ENCODE data around the gene NDUFS6. TPM values are rescaled to one million over a fixed set of nuclear protein-coding genes. Genes with fewer than 3 reads are reported as not detected.

The NDUFS6 gene
- total RNA-seq, 1 donor from 2014 or later, result 31.0 TPM

- H3K4me1 Mint-ChIP-seq (ENCODE audit: unreplicated experiment), result no peaks in the 10 kb centered on the region
- peaks cover 4% of the 10 kb centered on the region for H3K27me3 Mint-ChIP-seq (ENCODE audit: unreplicated experiment)
- TF ChIP-seq, protein P1, sequence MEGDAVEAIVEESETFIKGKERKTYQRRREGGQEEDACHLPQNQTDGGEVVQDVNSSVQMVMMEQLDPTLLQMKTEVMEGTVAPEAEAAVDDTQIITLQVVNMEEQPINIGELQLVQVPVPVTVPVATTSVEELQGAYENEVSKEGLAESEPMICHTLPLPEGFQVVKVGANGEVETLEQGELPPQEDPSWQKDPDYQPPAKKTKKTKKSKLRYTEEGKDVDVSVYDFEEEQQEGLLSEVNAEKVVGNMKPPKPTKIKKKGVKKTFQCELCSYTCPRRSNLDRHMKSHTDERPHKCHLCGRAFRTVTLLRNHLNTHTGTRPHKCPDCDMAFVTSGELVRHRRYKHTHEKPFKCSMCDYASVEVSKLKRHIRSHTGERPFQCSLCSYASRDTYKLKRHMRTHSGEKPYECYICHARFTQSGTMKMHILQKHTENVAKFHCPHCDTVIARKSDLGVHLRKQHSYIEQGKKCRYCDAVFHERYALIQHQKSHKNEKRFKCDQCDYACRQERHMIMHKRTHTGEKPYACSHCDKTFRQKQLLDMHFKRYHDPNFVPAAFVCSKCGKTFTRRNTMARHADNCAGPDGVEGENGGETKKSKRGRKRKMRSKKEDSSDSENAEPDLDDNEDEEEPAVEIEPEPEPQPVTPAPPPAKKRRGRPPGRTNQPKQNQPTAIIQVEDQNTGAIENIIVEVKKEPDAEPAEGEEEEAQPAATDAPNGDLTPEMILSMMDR (IDR thresholded peaks at IDR 0.05; ENCODE audit: unreplicated experiment), result no peak
- H3K4me3 Mint-ChIP-seq (ENCODE audit: unreplicated experiment), result no peak overlapping the region
- H3K27ac Mint-ChIP-seq (ENCODE audit: unreplicated experiment), result no peak overlapping the region
- H3K36me3 Mint-ChIP-seq (ENCODE audit: low read depth, unreplicated experiment), result no peaks in the 10 kb centered on the region
- DNase-seq (ENCODE audit: low spot score), result no peak
- no peaks in the 10 kb centered on the region for H3K9me3 Mint-ChIP-seq (ENCODE audit: unreplicated experiment)
Observed at GRCh38 chr5:1765141-1765879, 35.9 kb upstream of the NDUFS6 start.

DNA sequence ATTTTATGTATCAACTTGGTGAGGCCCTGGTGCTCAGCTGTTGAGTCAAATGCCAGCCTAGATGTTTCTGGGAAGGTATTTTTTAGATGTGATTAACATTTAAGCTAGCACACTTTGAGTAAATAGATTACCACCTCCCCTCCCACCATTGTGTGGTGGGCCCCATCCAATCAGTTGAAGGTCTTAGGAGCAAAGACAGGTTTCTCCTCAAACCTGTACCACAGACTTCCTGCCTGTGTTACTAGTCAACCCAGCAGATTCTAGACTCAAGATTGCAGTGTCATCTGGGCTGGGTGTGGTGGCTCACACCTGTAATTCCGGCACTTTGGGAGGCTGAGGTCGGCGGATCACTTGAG lies 35.3 kb upstream of the NDUFS6 start:
- H3K27me3 Mint-ChIP-seq (ENCODE audit: unreplicated experiment), result peaks cover 6% of the 10 kb centered on the region
- H3K4me3 Mint-ChIP-seq (ENCODE audit: unreplicated experiment), result no peak overlapping the region
- H3K9me3 Mint-ChIP-seq (ENCODE audit: unreplicated experiment), result no peaks in the 10 kb centered on the region
- TF ChIP-seq, protein P1 (IDR thresholded peaks at IDR 0.05; ENCODE audit: unreplicated experiment), result no peak
- H3K36me3 Mint-ChIP-seq (ENCODE audit: low read depth, unreplicated experiment), result no peaks in the 10 kb centered on the region
- H3K27ac Mint-ChIP-seq (ENCODE audit: unreplicated experiment), result no peak overlapping the region
- DNase-seq (ENCODE audit: low spot score), result no peak
- H3K4me1 Mint-ChIP-seq (ENCODE audit: unreplicated experiment), result no peaks in the 10 kb centered on the region

DNA sequence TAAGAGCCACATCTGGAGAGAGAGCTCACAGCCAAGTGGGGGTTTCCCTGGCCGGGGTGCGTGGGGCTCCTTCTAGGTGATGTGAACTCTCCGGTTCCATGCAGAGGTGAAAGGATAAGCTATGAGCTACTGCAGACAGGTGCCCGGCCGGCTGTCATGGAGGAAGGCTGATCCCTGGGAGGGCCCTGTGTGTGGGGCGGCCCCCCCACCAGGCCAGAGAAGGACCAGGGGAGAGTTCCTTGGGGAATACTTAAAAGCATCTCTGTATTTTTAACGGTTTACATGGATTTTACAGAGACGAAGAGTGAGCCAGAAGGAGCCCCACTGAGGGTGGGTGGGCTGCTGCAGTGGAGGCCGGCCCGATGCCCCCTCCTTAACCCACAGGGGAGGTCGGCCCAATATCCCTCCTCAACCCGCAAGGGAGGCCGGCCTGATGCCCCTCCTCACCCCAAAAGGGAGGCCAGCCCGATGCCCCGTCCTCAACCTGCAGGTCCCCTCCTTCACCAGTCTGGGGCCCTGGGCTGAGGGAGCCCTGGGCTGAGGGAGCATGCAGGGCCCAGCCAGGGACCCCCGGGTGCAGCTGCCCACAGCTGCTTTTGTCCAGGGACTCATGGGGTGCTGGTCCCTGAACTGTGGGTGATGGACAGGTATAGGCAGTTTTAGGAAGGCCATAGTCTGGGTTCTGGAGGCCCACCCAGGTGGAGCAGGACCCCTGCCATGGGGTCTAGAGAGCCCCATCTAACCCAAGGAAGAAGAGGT lies 33.5 kb upstream of the NDUFS6 start:
- no peak for DNase-seq (ENCODE audit: low spot score)
- H3K9me3 Mint-ChIP-seq (ENCODE audit: unreplicated experiment), result no peaks in the 10 kb centered on the region
- H3K4me3 Mint-ChIP-seq (ENCODE audit: unreplicated experiment), result no peak overlapping the region
- TF ChIP-seq, protein P1 (IDR thresholded peaks at IDR 0.05; ENCODE audit: unreplicated experiment), result no peak
- peaks cover 4% of the 10 kb centered on the region for H3K27me3 Mint-ChIP-seq (ENCODE audit: unreplicated experiment)
- no peaks in the 10 kb centered on the region for H3K36me3 Mint-ChIP-seq (ENCODE audit: low read depth, unreplicated experiment)
- no peak overlapping the region for H3K27ac Mint-ChIP-seq (ENCODE audit: unreplicated experiment)
- H3K4me1 Mint-ChIP-seq (ENCODE audit: unreplicated experiment), result no peaks in the 10 kb centered on the region

GRCh38 chr5:1768283-1769000 lies 32.8 kb upstream of the NDUFS6 start:
- no peaks in the 10 kb centered on the region for H3K4me1 Mint-ChIP-seq (ENCODE audit: unreplicated experiment)
- DNase-seq (ENCODE audit: low spot score), result no peak
- H3K9me3 Mint-ChIP-seq (ENCODE audit: unreplicated experiment), result no peaks in the 10 kb centered on the region
- H3K4me3 Mint-ChIP-seq (ENCODE audit: unreplicated experiment), result no peak overlapping the region
- peaks cover 4% of the 10 kb centered on the region for H3K27me3 Mint-ChIP-seq (ENCODE audit: unreplicated experiment)
- no peaks in the 10 kb centered on the region for H3K36me3 Mint-ChIP-seq (ENCODE audit: low read depth, unreplicated experiment)
- TF ChIP-seq, protein P1 (IDR thresholded peaks at IDR 0.05; ENCODE audit: unreplicated experiment), result no peak
- H3K27ac Mint-ChIP-seq (ENCODE audit: unreplicated experiment), result no peak overlapping the region

All from endothelial cell (in vitro differentiated cells).